Bronchial epithelial cell (primary cell): ENCODE results near the gene TBR1. TPM values are rescaled to one million over a fixed set of nuclear protein-coding genes. Genes with fewer than 3 reads are reported as not detected.

Experiments used
- DNase-seq: peaks from one replicate; pipeline ENCODE4 v3.0.0-alpha.2; 2010; ENCODE audit warnings: low read depth
- FAIRE-seq: peaks from 2 replicates; lab custom pipeline; 2011; peaks lifted over from hg19 to GRCh38; lab: Jason Lieb, UNC
- H3K27me3 ChIP-seq: 2 replicates; pipeline ENCODE4 v1.5.1; 2011; ENCODE audit warnings: low read length; ENCODE audit not compliant: control insufficient read depth, insufficient read depth
- H3K36me3 ChIP-seq: 2 replicates; pipeline ENCODE4 v1.5.1; 2011; ENCODE audit warnings: low read length; ENCODE audit not compliant: control insufficient read depth, insufficient read depth
- H3K4me3 ChIP-seq: 2 replicates; pipeline ENCODE4 v1.5.1; 2011; ENCODE audit warnings: mild to moderate bottlenecking, low read depth, low read length, control low read depth
- CTCF ChIP-seq: IDR thresholded peaks from 2 replicates; pipeline ENCODE4 v1.5.1; 2011; ENCODE audit warnings: mild to moderate bottlenecking, moderate library complexity, low read length, control low read depth, inconsistent platforms; ENCODE audit not compliant: insufficient read depth, severe bottlenecking
- total RNA-seq: library from RNA; depleted of rRNA; stranded (reverse); fragments of >200 nt; gene quantifications from 2 replicates; pipeline ENCODE4 v1.2.1, GENCODE V29; 2014

The TBR1 gene
- total RNA-seq, 1 donor from 2014 or later = under 0.01 TPM

DNA sequence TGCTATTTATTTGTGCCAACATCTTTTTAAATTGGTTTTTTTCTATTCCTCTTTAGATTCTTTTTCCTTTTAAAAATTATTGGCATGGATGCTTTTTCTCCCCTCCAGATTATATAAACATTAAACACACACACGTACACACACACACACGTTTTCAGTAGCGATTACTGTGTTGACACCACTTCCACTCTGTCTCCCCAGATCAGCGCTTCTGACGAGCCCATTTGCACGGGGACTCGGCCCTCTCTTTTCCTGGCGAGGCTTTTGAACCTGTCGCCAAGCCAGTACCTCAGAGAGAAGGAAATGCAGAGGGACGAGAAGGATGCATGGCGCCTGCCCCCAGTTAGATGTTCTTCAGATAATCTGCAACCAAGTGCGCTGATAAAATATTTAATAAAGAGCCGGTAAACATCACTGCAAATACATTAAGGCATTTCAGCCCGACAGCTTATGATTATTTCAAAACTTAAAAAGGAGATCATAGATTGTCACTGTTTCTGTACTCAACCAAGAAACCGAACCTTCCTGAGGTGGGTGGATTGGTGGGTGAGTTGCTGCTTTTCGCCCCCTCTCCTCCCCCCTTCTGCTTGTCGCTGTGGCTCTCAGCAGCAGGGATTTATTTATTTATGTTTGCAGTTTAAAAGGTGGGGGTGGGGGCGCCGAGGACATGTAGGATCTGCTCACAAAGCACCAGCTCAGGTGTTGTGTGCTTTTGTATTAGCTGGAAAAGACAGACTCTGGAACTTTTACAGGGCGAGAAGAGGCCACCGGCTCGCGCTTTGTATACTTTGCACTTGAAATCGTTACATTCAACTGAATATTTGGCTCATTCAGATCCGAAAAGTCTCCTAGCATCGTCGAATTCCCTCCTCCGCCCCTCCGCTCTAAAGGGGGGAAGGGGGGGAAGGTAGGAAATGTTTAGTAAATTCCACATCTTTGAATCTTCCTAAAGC is 787 bp upstream of the TBR1 start:
- H3K27me3 ChIP-seq = peaks cover 48% of the 10 kb centered on the region
- no peak for FAIRE-seq

GRCh38 chr2:161416708-161417437 is 776 bp downstream of the TBR1 start:
- no peak for FAIRE-seq
- peaks cover 55% of the 10 kb centered on the region for H3K27me3 ChIP-seq
- no peak for TF ChIP-seq CTCF
- no peak for DNase-seq
- no peak overlapping the region for H3K4me3 ChIP-seq
- H3K36me3 ChIP-seq = no peaks in the 10 kb centered on the region

More for the DNA sequence above, 787 bp upstream of the TBR1 start:
- TF ChIP-seq CTCF = no peak
- no peaks in the 10 kb centered on the region for H3K36me3 ChIP-seq
- peak overlapping the region; percentile 32 for H3K4me3 ChIP-seq
- no peak for DNase-seq

DNA sequence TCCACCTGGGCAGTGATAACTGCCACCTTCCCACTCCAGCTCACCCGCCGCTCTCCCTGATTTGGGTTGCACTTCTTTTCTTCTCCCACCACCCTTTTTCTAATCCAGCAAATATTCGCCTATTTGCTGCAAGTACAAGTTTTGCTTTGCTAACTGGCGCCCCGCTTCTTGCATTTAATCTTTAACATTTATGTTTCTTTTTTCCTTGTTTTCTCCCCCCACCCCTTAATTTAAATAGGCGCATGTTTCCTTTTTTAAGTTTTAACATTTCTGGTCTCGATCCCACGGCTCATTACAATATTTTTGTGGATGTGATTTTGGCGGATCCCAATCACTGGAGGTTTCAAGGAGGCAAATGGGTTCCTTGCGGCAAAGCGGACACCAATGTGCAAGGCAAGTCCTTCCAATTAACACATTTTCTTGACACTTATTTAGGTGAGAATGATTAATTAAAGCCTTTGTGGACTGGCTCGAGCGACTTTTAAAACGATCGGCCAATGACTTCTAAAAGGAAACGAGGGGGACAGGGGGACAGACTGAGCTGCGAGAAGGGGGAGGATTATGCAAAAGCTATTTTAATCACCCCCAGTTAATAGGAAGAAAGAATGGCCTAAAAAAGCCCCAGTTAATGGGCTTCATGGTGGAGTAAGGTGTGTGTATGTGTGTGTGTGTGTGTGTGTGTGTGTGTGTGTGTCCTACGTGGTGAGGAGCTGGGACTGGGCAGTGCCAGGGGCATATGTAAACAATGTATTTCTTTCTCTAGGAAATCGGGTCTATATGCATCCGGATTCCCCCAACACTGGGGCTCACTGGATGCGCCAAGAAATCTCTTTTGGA is 1.6 kb downstream of the TBR1 start:
- Histone ChIP-seq H3K27me3 (peaks cover 60% of the 10 kb centered on the region), H3K36me3 (no peaks in the 10 kb centered on the region), H3K4me3 (no peak overlapping the region)
- TF ChIP-seq CTCF = no peak
- no peak for FAIRE-seq
- no peak for DNase-seq

GRCh38 chr2:161418275-161418714 is 2.2 kb downstream of the TBR1 start:
- DNase-seq (no peak), FAIRE-seq (no peak)
- H3K27me3 ChIP-seq = peaks cover 64% of the 10 kb centered on the region
- H3K4me3 ChIP-seq = no peak overlapping the region
- H3K36me3 ChIP-seq = no peaks in the 10 kb centered on the region
- no peak for TF ChIP-seq CTCF
